HG03520 (cell line): Measurements from ENCODE around the gene AGAP3.

Experiments
- ATAC-seq: cut with Tn5 transposase; IDR thresholded peaks from one replicate; pipeline ENCODE4 v1.9.1; 2021; ENCODE audit warnings: mild to moderate bottlenecking, moderate library complexity; ENCODE audit not compliant: unreplicated experiment

The AGAP3 gene

GRCh38 chr7:151087245-151088018, 1.2 kb downstream of the AGAP3 start:
- no peak for ATAC-seq

- ATAC-seq: no peak
These were observed 2.0 kb downstream of the AGAP3 start for GRCh38 chr7:151088019-151088855.

GRCh38 chr7:151088856-151089699, 2.8 kb downstream of the AGAP3 start:
- no peak for ATAC-seq

DNA sequence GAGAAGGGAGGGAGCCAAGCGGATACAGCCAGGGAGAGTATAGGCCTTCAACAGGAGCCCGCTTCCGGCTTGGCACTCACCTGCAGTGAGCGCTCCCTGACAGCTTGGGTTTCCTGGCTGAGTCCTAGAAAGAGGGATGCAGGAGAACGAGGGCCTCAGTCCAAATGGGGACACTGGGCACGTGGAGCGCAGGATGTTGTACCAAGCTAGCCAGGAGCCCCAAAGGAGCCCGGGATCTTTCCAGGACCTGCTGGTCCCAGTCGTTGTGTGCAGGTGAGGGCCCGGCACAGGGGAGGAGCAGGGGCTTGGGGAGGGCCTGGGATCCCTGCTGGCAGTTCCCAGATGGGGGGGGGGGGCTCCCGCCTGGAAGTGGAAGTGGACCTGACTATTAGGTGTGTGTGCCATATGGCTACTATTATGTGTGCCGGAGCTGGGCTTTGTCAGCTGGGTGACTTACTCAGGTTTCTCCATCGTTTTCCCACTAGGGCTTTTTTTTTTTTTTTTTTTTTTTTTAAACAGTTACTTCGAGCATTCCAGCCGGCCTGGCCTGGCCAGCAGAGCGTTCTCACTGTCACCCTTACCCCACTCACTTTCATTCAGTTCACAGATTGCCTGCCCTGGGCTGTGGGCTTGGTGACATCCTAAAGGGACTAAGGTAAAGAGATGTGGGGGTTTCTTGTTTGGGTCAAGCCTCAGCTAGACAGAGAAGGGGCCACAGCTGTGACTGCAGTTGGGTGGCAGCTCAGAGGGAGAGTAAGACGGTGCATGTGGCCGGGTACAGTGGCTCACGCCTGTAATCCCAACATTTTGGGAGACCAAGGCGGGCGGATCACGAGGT, 3.8 kb downstream of the AGAP3 start:
- ATAC-seq: no peak

DNA sequence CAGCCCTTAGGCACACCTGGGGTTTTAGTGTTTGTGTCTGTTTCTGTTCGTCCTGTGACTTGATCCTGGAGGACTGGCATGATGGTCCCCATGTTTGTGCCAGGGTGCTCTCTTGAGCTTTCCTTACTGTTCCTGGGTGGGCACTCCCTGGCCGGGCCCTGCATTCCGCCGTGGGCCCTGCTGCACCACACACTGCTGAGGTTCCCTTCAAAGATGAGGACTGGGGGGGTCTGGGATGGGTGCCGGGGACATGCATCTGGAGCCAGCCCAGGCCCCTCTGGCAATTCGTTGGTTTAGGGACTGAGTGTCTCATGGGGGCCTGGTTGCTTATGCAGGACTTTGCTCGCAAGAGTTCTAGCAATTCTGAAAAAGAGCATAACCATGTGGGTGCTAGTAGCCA, 4.7 kb downstream of the AGAP3 start:
- no peak for ATAC-seq

DNA sequence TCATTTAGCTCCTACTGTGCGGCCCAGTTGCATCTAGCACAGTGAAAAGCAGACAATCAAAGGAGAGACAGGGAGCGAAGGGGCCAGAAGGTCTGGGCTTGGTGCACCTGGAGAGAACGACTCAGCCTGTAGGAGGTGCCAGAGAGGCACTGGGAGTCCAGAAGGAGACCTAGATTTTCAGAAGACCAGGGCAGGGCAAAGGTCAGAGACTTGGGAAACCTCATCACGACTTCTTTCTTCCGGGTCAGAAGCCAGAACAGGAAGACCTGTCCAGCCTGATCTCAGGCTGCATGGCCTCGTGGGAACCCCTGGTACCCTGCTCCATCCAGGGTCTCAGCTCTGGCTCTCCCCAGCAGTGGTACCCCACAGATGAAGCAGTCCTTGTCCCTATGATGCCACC, 5.2 kb downstream of the AGAP3 start:
- ATAC-seq: no peak

DNA sequence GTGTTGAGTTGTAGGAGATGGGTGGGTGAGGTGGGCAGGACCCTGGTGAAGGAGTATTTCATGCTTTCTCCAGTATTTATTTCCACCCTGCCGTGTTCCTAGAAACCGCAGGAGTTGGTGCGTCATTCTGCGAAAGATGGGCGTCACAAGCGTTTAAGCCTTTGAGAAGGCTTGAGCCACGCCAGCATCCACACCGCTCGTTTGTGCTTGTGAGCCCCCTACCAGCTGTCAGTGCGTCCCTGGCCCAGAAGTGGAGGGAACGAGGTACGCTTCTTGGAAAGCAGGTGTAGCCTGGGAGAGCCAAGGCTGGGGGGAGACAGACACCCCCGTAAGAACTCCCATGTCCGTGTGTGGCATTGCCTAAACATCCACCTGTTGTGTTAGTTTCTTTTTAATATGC, 5.7 kb downstream of the AGAP3 start:
- ATAC-seq: no peak

GRCh38 chr7:151093748-151094147, 7.5 kb downstream of the AGAP3 start:
- no peak for ATAC-seq

DNA sequence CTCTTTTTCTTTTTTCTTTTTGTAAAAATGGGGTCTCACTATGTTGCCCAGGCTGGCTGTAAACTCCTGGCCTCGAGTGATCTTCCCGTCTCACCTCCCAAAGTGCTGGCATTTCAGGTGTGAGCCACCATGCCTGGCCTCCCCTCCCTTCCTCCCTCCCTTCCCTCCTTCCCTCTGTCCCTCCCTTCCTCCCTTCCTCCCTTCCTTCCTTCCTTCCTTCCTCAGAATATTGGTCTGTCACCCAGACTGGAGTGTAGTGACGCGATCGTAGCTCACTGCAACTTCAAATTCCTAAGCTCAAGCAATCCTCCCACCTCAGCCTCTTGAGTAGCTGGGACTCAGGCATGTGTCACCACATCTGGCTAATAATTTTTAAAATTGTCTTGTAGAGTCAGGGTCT, 8.4 kb downstream of the AGAP3 start:
- no peak for ATAC-seq

DNA sequence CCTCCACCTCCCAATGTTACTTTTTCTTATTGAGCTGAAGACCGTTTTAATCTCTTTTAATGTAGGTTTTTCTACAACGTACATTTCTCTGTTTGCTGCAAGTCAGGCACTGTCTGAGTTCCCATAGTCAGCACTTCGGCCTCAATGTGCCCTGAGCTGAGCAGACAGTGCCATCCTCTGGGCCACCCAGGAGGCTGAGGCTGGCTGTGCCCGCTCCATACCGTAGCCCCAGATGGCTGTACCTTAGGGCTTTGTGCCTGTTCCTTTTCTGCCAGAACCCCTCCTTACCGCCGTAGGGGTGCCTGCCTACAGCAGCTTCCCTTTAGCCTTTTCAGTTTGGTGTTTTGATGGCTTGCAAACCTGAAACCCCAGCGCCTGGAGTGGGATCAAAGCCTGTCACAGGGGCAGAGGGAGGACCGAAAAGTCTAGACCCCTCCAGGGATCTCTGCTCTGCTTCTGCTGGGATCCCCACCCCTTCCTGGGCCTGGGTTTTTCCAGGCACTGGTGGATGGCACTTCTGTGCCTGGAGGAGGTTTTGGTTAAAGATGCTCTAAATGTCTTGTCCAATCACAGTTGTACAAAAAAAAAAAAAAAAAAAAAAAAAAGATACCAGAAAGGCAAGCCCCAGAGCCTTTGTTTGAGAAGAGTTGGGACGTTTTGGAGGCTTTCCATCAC, 9.0 kb downstream of the AGAP3 start:
- ATAC-seq: no peak

- ATAC-seq: no peak
These were observed 9.7 kb downstream of the AGAP3 start for GRCh38 chr7:151095828-151096475.

DNA sequence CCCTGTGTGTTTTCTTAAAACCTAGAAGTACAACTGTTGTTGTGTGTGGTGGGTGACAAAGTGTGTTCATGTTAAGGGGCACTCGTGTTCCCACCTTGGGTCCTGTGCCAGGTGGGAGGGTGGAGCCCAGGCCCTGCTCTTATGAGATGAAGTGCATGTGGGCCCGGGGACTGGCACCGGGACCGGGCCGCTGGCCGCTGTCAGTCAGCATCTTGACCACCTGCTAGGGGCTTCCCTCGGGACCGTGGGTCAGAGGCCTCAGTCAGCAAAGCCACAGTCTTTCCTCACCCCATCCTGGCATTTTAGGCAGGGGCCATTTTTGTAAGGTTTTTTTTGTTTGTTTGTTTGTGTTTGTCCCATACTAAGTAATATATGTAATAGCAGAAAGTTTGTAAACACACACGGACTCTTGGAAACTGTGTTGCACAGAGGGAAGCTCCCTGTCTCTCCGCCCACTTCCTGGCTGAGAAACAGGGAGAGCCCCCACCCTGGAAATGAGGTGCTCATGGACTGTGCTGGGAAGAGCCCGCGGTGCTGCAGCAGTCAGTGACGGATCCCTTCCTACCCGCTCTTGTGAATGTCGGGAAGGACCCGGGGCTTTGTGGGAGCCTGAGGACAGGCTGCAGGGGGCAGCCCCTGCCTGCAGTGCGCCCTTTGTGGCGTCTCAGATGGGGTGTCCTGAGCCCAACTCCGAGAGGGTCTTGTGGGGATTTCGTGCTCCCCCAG, 13.4 kb downstream of the AGAP3 start:
- no peak for ATAC-seq

- ATAC-seq: no peak
These were observed 14.6 kb downstream of the AGAP3 start for GRCh38 chr7:151100921-151101320.

DNA sequence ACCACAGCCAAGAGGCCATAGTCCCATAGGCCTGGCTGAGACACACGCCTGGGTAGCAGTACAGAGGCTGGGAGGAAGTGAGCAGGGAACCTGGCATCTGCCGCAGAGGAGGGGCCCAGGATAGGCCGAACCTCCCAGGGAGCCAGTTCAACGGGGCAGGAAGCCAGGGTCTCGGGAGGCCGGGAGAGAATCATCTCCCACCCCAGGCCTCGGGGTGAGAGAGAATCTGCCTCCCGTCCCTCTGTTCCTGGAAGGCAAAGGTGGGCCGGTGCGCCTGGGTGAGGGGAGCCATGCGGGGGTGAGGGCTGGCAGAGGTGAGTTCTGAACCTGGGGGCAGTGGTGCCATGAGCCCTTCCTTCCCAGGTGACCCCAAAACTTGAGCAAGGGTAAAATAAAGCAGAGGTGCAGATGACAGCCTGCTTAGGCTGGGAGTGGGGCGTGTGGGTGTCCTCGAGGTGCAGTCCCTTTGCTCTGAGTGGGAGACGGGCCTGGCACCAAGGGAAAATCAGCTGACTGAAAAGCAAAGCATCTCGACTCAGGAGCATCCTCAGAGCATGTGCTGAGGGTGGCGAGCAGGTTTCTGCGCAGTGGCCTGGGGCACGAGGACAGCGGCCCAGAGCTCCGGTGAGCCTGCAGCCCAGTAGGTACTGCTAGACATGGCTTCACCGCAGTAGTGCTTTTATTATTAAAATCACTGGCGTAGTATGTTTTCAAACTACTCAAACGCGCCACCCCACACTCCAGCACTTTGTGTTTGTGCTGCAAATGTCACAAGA, 15.5 kb downstream of the AGAP3 start:
- ATAC-seq: no peak

DNA sequence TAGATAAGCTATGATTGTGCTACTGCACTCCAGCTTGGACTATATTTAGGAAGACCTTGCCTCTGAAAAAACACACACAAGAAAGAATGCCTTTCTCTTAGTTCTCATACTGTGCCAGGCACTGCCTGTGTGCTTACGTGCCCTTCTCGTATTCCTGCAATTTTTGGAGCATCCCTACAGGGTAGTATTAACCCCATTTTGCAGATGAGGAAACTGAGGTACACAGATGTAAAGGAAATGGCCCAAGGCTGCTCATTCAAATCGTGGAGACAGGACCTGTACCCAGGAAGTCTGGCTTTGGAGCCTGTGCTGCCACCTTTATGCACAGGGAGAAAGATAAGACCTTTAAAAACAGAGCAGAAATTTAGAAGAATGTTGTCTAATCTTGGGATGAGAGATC, 16.7 kb downstream of the AGAP3 start:
- ATAC-seq: no peak

DNA sequence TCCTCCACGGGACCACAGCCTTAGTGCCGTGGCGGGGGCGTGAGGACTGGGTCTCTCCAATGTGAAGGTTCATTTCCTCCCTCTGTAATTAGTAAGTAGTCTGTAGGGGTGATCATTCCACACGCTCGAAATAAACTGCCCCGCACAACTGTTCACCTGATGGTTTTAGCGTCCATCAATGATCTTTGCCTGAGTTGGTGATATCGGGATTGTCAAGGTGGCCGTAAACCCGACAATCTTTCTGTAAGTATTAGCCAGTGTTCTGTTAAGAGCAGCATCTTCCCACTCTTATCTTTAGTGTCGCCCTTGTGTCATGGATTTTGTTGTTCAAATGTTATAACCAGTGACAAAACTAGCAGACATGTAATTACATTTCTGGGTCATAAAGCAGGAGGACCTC, 17.7 kb downstream of the AGAP3 start:
- no peak for ATAC-seq

- ATAC-seq: no peak
These were observed 18.3 kb downstream of the AGAP3 start for GRCh38 chr7:151104411-151105235.
